ENCODE measurements around the gene ZC3H7A.
A peak's percentile ranks its signal among the peaks of the same experiment; 100 is the strongest.
"Not testable (repeated sequence)": the region's sequence is repeated elsewhere in the genome, so short reads cannot be mapped to it uniquely, and the experiment has no call there.

ZC3H7A gene

GRCh38 chr16:11800382-11800718 lies 3.3 kb upstream of the ZC3H7A start:
- no peak for DNase-seq

DNA sequence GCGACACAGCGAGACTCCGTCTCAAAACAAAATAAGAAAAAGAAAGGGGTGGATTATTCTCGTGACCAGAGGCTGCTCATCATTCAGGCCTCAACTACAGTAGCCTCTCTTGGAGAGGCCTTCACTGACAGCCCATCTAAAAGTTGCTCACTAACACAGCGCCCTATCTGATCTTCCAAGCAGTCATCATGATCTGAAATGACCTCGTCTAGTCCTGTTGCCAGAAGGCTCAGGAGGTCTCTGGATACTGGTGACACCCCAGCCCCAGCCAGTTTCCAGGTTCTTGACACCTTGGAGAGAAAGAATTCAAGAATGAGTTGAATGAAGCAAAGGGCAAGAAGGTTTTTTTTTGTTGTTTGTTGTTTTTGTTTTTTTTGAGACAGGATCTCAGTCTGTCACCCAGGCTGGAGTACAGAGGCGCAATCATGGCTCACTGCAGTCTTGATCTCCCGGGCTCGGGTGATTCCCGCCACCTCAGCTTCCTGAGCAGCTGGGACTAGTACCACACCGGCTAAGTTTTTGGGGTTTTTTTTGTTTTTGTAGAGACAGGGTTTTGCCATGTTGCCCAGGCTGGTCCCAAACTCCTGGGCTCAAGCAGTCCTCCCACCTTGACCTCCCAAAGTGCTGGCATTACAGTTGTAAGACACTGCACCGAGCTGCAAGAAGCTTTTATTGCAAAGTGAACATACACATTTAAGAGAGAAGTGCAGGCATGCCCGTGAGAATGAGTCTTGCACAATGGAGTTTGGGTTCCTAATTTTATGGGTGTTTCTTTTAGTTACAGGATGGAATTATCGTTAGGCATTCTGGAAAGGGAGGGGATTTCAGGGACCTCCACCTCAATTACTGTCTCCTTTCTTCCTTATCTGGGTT lies 2.7 kb upstream of the ZC3H7A start:
- DNase-seq, result no peak

GRCh38 chr16:11799017-11799381 lies 1.9 kb upstream of the ZC3H7A start:
- no peak for DNase-seq

DNA sequence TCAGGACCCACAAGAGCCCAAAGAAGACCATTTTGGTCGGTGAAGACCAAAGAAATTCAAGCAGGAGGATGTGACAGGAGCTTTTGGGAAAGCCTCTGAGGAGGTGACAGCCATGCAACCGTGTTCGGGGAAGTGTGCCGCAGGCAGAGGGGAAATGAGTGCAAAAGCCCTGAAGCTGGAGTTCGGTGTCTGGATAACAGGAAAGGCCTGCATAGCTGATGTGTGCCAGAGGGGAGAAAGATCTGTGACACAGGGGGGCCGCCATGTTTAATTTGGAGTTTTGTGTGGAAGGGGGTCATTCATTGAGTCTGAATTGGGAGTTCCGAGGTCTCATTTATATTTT lies 870 bp upstream of the ZC3H7A start:
- DNase-seq, result peak; percentile 9

- DNase-seq, result peak; percentile 40
These were observed 562 bp downstream of the ZC3H7A start for GRCh38 chr16:11796227-11797165.

DNA sequence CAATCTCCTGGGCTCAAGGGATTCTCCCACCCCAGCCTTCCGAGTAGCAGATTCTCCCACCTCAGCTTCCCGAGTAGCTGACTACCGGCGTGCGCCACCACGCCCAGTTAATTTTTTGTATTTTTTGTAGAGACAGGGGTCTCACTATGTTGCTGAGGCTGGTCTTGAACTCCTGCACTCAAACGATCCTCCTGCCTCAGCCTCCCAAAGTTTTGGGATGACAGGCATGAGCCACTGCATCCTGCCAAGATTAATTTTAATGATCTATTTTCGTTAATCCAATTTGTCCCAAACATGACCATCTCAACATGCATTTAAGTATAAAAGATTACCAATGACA lies 1.2 kb downstream of the ZC3H7A start:
- no peak for DNase-seq

- no peak for DNase-seq
These were observed 1.8 kb downstream of the ZC3H7A start for GRCh38 chr16:11794996-11795886.

- DNase-seq, result no peak
These were observed 2.6 kb downstream of the ZC3H7A start for GRCh38 chr16:11794447-11794846.

GRCh38 chr16:11793840-11794239 lies 3.2 kb downstream of the ZC3H7A start:
- no peak for DNase-seq

DNA sequence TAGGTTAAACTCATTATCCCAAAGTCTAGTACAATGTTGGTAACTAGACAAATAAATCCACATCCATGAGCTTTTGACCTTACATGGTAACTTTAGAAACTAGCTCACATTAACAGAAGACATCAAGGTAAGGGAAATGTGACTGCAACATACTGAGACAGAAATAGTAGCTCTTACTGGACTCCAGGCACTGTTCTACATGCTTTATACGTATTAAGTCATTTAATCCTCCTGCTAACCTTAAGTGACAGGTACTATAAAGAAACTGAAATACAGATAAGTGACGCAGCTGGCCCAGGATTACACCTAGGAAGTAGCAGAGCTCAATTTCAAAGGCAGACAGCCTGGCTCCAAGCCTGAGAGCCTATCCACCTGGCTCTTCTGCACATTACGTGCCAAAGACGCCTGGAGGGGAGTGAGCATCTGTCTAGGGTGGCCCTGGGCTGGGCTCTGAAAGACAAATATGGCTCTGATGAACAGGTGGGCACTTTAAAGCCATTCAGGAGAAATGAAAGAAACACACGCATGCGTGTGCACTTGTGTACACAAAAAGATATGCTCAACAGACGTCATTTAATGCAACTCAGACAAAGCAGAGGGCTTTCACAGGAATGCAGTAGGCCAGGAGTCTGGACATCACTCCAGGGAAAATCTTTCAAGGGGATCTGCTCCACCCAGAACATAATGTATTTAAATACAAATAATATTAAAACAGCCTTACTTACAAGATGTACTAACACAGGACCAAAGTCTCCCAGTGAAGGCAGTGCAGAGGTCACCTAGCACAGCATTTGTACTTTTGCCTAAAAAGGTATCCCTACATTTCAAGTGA lies 4.4 kb downstream of the ZC3H7A start:
- no peak for DNase-seq

DNA sequence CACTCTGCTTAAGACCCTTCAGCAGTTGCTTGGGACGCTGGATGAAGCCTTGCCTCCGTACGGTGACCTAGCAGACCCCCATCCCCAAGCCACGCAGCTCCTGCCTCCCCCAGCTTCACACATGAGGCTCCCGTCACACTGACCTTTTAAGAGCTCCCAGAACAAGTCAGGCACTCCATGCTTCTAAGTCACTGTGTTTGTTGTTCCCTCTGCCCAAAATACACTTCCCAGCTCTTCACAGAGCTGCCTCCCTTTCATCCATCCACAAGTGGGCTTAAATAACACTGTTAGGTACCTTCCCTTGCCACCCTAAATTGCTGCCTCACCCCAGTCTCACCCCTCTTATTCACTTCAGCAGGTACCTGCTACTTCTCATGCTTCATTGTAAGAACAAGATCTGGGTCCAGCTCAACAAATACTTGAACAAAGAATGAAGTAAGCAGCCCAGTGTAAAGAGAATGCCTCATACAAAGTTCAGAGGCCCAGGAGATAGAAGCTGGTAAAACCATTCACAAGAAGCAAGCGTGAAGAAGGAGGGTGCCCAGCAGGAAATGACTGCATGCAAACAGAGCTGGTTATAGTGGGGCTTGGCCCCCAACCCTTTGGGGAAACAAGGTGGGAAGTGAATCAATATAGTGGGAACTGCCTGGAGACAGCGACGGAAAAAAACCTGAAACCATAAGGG lies 5.8 kb downstream of the ZC3H7A start:
- no peak for DNase-seq

- no peak for DNase-seq
These were observed 8.1 kb downstream of the ZC3H7A start for GRCh38 chr16:11788914-11789313.

DNA sequence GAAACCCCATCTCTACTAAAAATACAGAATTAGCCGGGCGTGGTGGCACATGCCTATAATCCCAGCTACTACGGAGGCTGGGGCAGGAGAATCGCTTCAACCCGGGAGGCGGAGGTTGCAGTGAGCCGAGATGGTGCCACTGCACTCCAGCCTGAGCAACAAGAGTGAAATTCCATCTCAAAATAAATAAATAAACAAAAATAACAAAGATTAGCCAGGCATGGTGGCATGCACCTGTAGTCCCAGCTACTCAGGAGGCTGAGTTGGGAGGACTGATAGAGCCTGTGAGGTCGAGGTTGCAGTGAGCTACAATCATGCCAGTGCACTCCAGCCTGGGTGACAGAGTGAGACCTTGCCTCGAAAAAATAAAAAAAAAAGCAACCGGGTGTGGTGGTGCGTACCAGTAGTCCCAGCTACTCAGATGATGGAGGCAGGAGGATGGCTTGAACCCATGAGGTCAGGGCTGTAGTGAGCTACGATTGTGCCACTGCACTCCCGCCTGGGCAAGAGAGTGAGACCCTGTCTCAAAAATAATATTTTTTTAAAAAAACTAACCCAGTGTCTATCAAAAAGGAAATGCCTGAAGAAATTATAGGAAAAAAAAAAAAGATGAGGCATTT lies 12.0 kb downstream of the ZC3H7A start:
- DNase-seq, result not testable (repeated sequence)

DNA sequence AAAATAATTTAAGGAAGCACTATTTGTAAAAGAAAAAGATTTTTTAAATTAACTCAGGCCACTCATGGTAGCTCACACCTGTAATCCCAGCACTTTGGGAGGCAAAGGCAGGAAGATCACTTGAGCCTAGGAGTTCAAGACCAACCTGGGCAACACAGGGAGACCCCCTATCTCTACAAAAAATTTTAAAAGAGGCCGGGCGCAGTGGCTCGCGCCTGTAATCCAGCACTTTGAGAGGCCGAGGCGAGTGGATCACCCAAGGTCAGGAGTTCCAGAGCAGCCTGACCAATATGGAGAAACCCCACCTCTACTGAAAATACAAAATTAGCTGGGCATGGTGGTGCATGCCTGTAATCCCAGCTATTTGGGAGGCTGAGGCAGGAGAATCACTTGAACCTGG lies 12.7 kb downstream of the ZC3H7A start:
- not testable (repeated sequence) for DNase-seq

DNA sequence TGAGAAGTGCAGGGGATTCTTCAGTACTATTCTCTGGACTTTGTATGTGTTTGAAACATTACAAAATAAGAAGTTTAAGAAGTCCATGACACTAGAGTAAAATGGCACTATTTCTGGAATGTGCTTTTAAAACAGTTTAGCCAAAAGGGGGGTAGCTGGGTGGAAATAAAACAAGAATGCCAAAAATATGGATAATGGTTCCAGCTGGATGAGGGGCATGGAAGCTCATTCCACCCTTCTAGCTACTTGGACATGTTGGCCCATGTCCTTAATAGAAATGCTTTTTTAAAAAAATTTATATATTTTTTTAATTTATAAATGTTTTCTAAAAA lies 13.1 kb downstream of the ZC3H7A start:
- DNase-seq, result no peak

- peak; percentile 20 for DNase-seq
These were observed 13.6 kb downstream of the ZC3H7A start for GRCh38 chr16:11783319-11784037.

GRCh38 chr16:11781773-11782172 lies 15.3 kb downstream of the ZC3H7A start:
- DNase-seq, result no peak

DNA sequence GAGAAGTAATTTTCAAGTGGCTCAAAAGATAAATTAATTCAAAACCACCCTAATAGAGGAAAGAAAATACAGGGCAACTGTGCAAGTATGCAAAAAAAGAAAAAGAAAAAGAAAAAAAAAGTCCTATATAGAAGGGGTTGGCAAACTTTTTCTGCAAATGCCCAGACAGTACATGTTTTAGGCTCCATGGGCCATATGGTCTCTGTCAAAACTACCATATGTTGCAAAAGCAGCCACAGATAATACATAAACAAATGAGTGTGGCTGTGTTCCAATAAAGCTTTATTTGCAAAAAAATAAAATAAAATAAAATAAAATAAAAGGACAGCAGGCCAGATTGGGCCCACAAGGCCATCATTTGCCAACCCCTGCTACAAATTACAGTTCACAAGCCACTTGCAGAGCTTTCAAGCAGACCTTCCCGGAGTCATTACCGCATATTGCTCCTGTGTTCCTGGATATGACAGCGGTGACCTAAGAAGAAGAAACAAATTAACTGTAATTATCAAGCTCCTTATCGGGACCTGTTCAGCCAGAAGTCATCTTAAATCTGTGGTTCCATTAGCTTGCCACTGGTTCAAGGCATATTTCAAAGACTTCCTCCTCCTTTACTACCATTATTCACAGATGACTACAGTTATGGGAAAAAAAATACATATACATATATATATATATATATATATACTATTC lies 15.9 kb downstream of the ZC3H7A start:
- peak; percentile 7 for DNase-seq

DNA sequence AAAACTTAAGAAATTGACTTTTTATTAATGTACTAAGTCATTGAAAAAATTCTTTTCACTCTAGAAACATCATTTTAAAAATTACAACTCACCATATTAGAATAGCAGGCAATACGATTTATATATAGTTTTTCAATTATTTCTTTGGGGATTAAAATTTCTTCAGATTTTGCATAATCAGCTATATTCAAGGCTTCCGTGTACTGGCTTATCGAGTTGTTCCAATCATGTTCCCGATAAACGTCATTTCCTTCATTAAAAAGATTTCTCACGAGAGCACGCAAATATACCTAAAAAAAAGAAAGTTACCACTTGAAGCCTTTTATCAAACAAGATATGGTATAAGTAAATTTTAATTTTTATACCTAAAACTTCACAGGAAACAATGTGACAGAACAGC lies 18.0 kb downstream of the ZC3H7A start:
- DNase-seq, result no peak

- no peak for DNase-seq
These were observed 22.9 kb downstream of the ZC3H7A start for GRCh38 chr16:11774065-11774626.
